IMR-90 (cell line): ENCODE measurements around the gene FNDC1. TPM values are rescaled to one million over a fixed set of nuclear protein-coding genes. Genes with fewer than 3 reads are reported as not detected.

Experiments
- ATAC-seq: fragments of 200-7000 bp; cut with Tn5 transposase; 2 replicates; pipeline ENCODE4 v1.9.1; 2020; ENCODE audit warnings: low read depth, mild to moderate bottlenecking, moderate library complexity
- BruUV-seq: library from RNA; stranded (reverse); fragments of 400-500 nt; replicated peaks from 2 replicates; lab custom pipeline; 2021; lab: Mats Ljungman, UMichigan
- CTCF ChIA-PET: fragments of 300-600 bp; formaldehyde crosslinking; extraction: SDS; loops from one replicate; lab custom pipeline; 2021; ENCODE audit warnings: antibody characterized with exemption; lab: Yijun Ruan, JAX
- POLR2A ChIA-PET: fragments of 300-600 bp; sonication (Branson Sonifier 250); formaldehyde crosslinking; loops from one replicate; lab custom pipeline; 2022; ENCODE audit warnings: antibody characterized with exemption; ENCODE audit not compliant: unreplicated experiment; lab: Charles Lee
- DNase-seq: peaks from one replicate; pipeline ENCODE4 v3.0.0; 2013
- H2AFZ ChIP-seq: replicated peaks from 2 replicates; pipeline ENCODE3; 2013; ENCODE audit warnings: low read length, mild to moderate bottlenecking; ENCODE audit not compliant: poor library complexity
- H2AK5ac ChIP-seq: 2 replicates; pipeline ENCODE4 v1.6.1; 2013; ENCODE audit warnings: low read depth, low read length, inconsistent platforms
- H2AK9ac ChIP-seq: replicated peaks from 2 replicates; pipeline ENCODE3; 2013; ENCODE audit warnings: mild to moderate bottlenecking, low read depth, low read length, moderate library complexity; ENCODE audit not compliant: poor library complexity
- H2BK120ac ChIP-seq: 2 replicates; pipeline ENCODE4 v1.6.1; 2013; ENCODE audit warnings: low read depth, low read length, inconsistent platforms
- H2BK15ac ChIP-seq: 3 replicates; pipeline ENCODE4 v1.6.1; 2013; ENCODE audit warnings: low read depth, low read length, inconsistent platforms
- H2BK20ac ChIP-seq: 2 replicates; pipeline ENCODE4 v1.6.1; 2013; ENCODE audit warnings: low read depth, mild to moderate bottlenecking, inconsistent platforms, low read length, moderate library complexity
- H2BK5ac ChIP-seq: 2 replicates; pipeline ENCODE4 v1.6.1; 2013; ENCODE audit warnings: mild to moderate bottlenecking, low read depth, low read length, inconsistent platforms; ENCODE audit not compliant: poor library complexity, severe bottlenecking
- H3K14ac ChIP-seq: replicated peaks from 2 replicates; pipeline ENCODE4 v1.6.1; 2013; ENCODE audit warnings: low read depth, low read length, inconsistent platforms
- H3K18ac ChIP-seq: 2 replicates; pipeline ENCODE4 v1.6.1; 2013; ENCODE audit warnings: low read depth, low read length, control low read depth
- H3K23ac ChIP-seq: 2 replicates; pipeline ENCODE4 v1.6.1; 2013; ENCODE audit warnings: low read depth, low read length, inconsistent platforms
- H3K27ac ChIP-seq: 2 replicates; pipeline ENCODE4 v1.5.1; 2013; ENCODE audit warnings: mild to moderate bottlenecking, control low read depth, low read length; ENCODE audit not compliant: insufficient read depth
- H3K27me3 ChIP-seq: 2 replicates; pipeline ENCODE4 v1.6.1; 2013; ENCODE audit warnings: low read length; ENCODE audit not compliant: control insufficient read depth, insufficient read depth
- H3K36me3 ChIP-seq: 2 replicates; pipeline ENCODE4 v1.6.1; 2013; ENCODE audit warnings: low read length, mixed read lengths; ENCODE audit not compliant: control insufficient read depth, insufficient read depth
- H3K4ac ChIP-seq: 2 replicates; pipeline ENCODE4 v1.6.1; 2013; ENCODE audit warnings: low read depth, low read length, inconsistent platforms
- H3K4me1 ChIP-seq: 2 replicates; pipeline ENCODE4 v1.6.1; 2013; ENCODE audit warnings: low read length, mixed read lengths; ENCODE audit not compliant: control insufficient read depth, insufficient read depth
- H3K4me2 ChIP-seq: 2 replicates; pipeline ENCODE4 v1.6.1; 2013; ENCODE audit warnings: low read depth, mild to moderate bottlenecking, control low read depth, low read length, moderate library complexity
- H3K4me3 ChIP-seq: 2 replicates; pipeline ENCODE4 v1.5.1; 2013; ENCODE audit warnings: low read depth, mild to moderate bottlenecking, control low read depth, low read length, moderate library complexity; ENCODE audit not compliant: insufficient read depth
- H3K56ac ChIP-seq: 2 replicates; pipeline ENCODE4 v1.6.1; 2013; ENCODE audit warnings: low read length, inconsistent platforms; ENCODE audit not compliant: insufficient read depth; ENCODE audit errors: extremely low read depth
- H3K79me1 ChIP-seq, 2 experiments: 2 replicates each; pipeline ENCODE4 v1.6.1; 2013; ENCODE audit warnings: low read length in 2 of 2, inconsistent platforms in 1 of 2, low read depth in 1 of 2
- H3K9ac ChIP-seq: 2 replicates; pipeline ENCODE4 v1.6.1; 2013; ENCODE audit warnings: low read depth, low read length, control low read depth
- H3K9me1 ChIP-seq: 2 replicates; pipeline ENCODE4 v1.6.1; 2013; ENCODE audit warnings: low read length, inconsistent platforms; ENCODE audit not compliant: insufficient read depth
- H3K9me3 ChIP-seq: 2 replicates; pipeline ENCODE4 v1.6.1; 2013; ENCODE audit warnings: low read length; ENCODE audit not compliant: control insufficient read depth, insufficient read depth
- H4K20me1 ChIP-seq: 2 replicates; pipeline ENCODE4 v1.6.1; 2013; ENCODE audit warnings: low read length, inconsistent platforms; ENCODE audit not compliant: insufficient read depth
- H4K5ac ChIP-seq: 2 replicates; pipeline ENCODE4 v1.6.1; 2013; ENCODE audit warnings: mild to moderate bottlenecking, low read depth, low read length, control low read depth
- H4K8ac ChIP-seq, 2 experiments: 2 replicates each; pipeline ENCODE4 v1.6.1; 2013; ENCODE audit warnings: low read depth in 2 of 2, low read length in 2 of 2, control low read depth in 1 of 2, inconsistent platforms in 1 of 2
- H4K91ac ChIP-seq: 2 replicates; pipeline ENCODE4 v1.6.1; 2013; ENCODE audit warnings: low read depth, low read length, inconsistent platforms; ENCODE audit not compliant: insufficient read depth
- BHLHE40 ChIP-seq: fragments of 150-350 bp; IDR thresholded peaks from 2 replicates; pipeline ENCODE4 v1.6.1; 2016; ENCODE audit warnings: mild to moderate bottlenecking, low read depth, low read length
- CHD1 ChIP-seq: IDR thresholded peaks from 2 replicates; pipeline ENCODE4 v1.6.1; 2012; ENCODE audit warnings: low read depth, low read length, improper control_type of control experiment
- FOS ChIP-seq: fragments of 150-350 bp; IDR thresholded peaks from 2 replicates; pipeline ENCODE4 v1.6.1; 2016; ENCODE audit warnings: low read depth, low read length
- MAZ ChIP-seq: IDR thresholded peaks from 2 replicates; pipeline ENCODE4 v1.6.1; 2012; ENCODE audit warnings: low read depth, mild to moderate bottlenecking, low read length, improper control_type of control experiment, moderate library complexity, borderline replicate concordance
- MXI1 ChIP-seq: IDR thresholded peaks from 2 replicates; pipeline ENCODE4 v1.6.1; 2012; ENCODE audit warnings: low read depth, mild to moderate bottlenecking, low read length, moderate library complexity, borderline replicate concordance
- NFE2L2 ChIP-seq: fragments of 150-350 bp; IDR thresholded peaks from 2 replicates; pipeline ENCODE4 v1.6.1; 2016; ENCODE audit warnings: low read depth, mild to moderate bottlenecking, low read length
- POLR2A ChIP-seq: IDR thresholded peaks from 2 replicates; pipeline ENCODE4 v1.6.1; 2012; ENCODE audit warnings: mild to moderate bottlenecking, low read depth, low read length
- RAD21 ChIP-seq: IDR thresholded peaks from 2 replicates; pipeline ENCODE4 v1.6.1; 2012; ENCODE audit warnings: low read length, improper control_type of control experiment
- RCOR1 ChIP-seq: IDR thresholded peaks from 2 replicates; pipeline ENCODE4 v1.6.1; 2012; ENCODE audit warnings: mild to moderate bottlenecking, low read length, improper control_type of control experiment; ENCODE audit not compliant: insufficient replicate concordance
- RFX5 ChIP-seq: IDR thresholded peaks from 2 replicates; pipeline ENCODE4 v1.8.0; 2012; ENCODE audit warnings: low read depth, mild to moderate bottlenecking, low read length, moderate library complexity
- WGBS, 2 experiments: methylation state at CpG; one replicate each; pipeline versions ENCODE4 v1.1.5 to v1.1.7; 2013; ENCODE audit warnings: missing lambda C conversion rate in 2 of 2; ENCODE audit not compliant: insufficient read length in 1 of 2; ENCODE audit errors: extremely low coverage in 2 of 2; 5-methylcytosine and 5-hydroxymethylcytosine counted together
- dilution Hi-C: fragments of 300-500 bp; cut with HindIII; formaldehyde crosslinking; loops from one replicate; pipeline ENCODE4 v1.14.3; 2018; ENCODE audit warnings: low sequenced_read_pairs; ENCODE audit not compliant: unreplicated experiment
- in situ Hi-C: fragments of 300-500 bp; cut with MboI; formaldehyde crosslinking; loops from 3 replicates; pipeline ENCODE4 v1.14.3; 2019; ENCODE audit warnings: low sequenced_read_pairs, inconsistent platforms, mixed read lengths
- intact Hi-C: fragments of 100-400 bp; cut with micrococcal nuclease; formaldehyde crosslinking; loops from 2 replicates; pipeline ENCODE4 v1.10.0; 2022
- polyA plus RNA-seq, 3 experiments: library from polyadenylated mRNA; depleted of rRNA; stranded (reverse); fragments of >200 nt; gene quantifications; 2 replicates each; pipeline ENCODE4 v1.2.3, GENCODE V29; 2012; ENCODE audit warnings: low replicate concordance in 1 of 3
- total RNA-seq: library from RNA; depleted of rRNA; stranded (reverse); fragments of >200 nt; gene quantifications from 2 replicates; pipeline ENCODE4 v1.2.3, GENCODE V29; 2012

FNDC1 gene
- total and polyA plus RNA-seq, 2 of the 4 experiments (the other 2 are of a cell fraction), result 0.03 TPM; not detected in 1

GRCh38 chr6:159197251-159197650 is 28.1 kb downstream of the FNDC1 start:
- H2AK5ac ChIP-seq, result no peak overlapping the region
- H2BK20ac ChIP-seq, result no peak overlapping the region
- no peak overlapping the region for H2BK5ac ChIP-seq
- H4K5ac ChIP-seq, result no peak overlapping the region
- no peaks in the 10 kb centered on the region for H3K79me1 ChIP-seq
- no peak overlapping the region for H3K9ac ChIP-seq
- CTCF ChIA-PET, result no interaction called here
- DNase-seq (no peak), ATAC-seq (no peak)
- H3K4me2 ChIP-seq, result no peak overlapping the region
- no peak overlapping the region for H3K14ac ChIP-seq
- no peak overlapping the region for H3K27ac ChIP-seq
- BruUV-seq, result no TSS peak
- H2AK9ac ChIP-seq, result no peak overlapping the region
- no peaks in the 10 kb centered on the region for H3K9me3 ChIP-seq
- TF ChIP-seq MAZ (no peak), RFX5 (no peak), BHLHE40 (no peak), FOS (no peak), NFE2L2 (no peak), RAD21 (no peak), POLR2A (no peak), CHD1 (no peak), RCOR1 (no peak), MXI1 (no peak)
- H3K9me1 ChIP-seq, result no peaks in the 10 kb centered on the region
- no CpG with 5 or more reads among the region's 7 CpGs for WGBS, 2 experiments
- POLR2A ChIA-PET, result no interaction called here
- H3K56ac ChIP-seq, result no peak overlapping the region
- no peak overlapping the region for H4K8ac ChIP-seq
- dilution Hi-C loops, result no loop called here
- no peaks in the 10 kb centered on the region for H4K20me1 ChIP-seq
- H3K23ac ChIP-seq, result no peak overlapping the region
- intact Hi-C loops, result no loop called here
- H2BK120ac ChIP-seq, result no peak overlapping the region
- H3K18ac ChIP-seq, result no peak overlapping the region
- H2AFZ ChIP-seq, result no peak overlapping the region
- no peak overlapping the region for H2BK15ac ChIP-seq
- H3K27me3 ChIP-seq, result no peaks in the 10 kb centered on the region
- in situ Hi-C loops, result loop anchor here (25.0 kb wide), 1 partner anchor 615 kb away; the partner anchor contains the start of gene PNLDC1
- no peaks in the 10 kb centered on the region for H3K4me1 ChIP-seq
- H4K91ac ChIP-seq, result no peak overlapping the region
- no peaks in the 10 kb centered on the region for H3K36me3 ChIP-seq
- H3K4ac ChIP-seq, result no peak overlapping the region
- H3K4me3 ChIP-seq, result no peak overlapping the region
